ENCODE results near the gene ROBO2.

The ROBO2 gene

DNA sequence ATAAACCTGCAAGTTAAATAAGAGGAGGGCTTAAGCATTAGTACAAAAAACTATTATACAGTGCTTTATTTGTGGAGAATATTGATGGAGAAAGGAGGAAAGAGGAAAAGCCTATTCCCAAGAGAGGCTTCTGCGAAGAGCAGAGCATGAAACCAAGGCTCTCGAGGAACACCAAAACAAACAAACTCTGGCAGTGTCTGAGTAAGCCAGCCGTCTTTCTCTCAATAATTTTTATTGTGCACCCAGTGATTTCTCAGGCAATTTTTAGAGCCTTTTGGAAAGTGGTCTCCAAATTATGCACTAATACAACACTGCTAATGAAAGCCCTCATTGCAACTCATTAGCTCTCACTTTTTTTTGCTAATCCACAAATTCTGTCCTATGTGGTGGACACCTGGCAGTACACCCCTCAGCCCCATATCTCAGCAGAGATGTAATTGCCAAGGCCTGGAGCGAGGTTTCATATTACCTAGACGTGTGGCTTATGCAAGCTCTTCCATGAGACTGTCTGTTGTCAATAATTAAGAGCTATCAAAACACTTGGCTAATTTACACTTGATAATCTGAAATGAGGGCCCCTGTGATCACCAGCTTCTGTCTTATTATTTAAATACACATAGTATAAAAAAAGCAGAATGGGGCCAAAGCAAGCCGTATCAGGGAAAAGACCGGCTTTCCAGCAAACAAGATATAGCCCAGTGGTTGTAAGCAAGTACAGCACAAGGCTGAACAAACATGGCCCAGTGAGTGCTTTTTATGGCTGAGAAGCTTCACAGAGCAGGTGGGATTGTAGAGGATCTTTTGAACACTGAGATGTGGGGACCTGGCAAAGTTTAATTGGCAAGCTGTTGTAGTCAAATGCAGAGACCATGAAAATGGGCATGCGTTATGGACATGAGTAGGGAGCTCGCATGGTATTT lies 216.9 kb downstream of the ROBO2 start:
- DNase-seq (ENCODE audit: low spot score) = no peak

DNA sequence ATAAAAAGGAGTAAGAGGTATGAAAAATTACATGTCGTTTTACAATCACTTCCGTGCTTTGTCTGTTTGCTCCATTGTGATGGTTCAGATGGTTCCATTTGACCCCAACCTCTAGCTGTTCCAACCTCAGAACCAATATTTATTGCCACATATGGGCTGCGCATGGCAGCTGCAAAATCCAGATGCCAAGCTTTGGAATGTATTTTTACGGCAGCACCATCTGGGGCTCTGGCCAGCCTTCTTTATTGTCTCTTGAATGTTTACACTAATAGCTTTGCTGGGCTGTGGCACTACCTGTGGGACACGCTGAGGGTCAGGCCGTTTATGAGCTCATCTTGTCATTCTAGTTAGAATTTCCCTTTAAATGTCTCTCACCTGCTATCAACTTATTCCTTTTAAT lies 219.8 kb downstream of the ROBO2 start:
- no peak for DNase-seq (ENCODE audit: low spot score)

DNA sequence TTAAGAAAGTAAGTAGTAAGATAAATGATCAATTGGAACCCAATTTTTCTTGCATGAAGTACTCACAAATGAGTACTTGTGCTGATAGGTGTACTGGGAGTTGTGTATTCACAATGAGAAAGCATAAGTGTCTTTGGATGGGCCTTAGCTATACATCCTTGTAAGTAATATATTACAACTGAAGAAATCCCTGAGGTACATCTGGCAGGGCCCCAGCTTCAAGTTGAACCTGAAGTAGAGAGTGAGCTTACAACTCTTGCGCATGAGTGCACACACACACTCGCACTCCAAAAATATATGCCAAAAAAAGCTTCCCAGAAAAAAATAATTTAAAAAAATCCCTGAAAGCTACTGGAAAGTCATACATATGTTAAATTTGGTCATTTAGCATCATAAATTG lies 222.5 kb downstream of the ROBO2 start:
- no peak for DNase-seq (ENCODE audit: low spot score)

DNA sequence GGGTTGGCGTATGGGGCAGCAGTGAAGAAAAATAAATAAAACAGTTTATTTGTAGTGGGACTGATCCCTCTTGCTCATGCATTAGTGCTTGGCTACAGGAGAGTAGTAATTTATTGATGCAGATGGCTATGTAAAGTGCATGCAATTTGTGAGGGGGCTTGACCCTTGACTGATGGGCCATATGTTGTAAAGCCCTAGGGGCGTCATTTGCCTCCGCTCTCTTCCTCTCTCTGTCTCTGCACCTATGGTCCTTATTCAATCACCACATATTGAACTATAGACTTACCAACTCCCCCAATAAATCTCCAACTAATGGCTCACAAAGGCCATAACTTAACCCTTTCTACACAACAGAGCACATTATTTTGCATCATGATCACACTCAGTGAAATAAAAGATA lies 227.7 kb downstream of the ROBO2 start:
- no peak for DNase-seq (ENCODE audit: low spot score)

DNA sequence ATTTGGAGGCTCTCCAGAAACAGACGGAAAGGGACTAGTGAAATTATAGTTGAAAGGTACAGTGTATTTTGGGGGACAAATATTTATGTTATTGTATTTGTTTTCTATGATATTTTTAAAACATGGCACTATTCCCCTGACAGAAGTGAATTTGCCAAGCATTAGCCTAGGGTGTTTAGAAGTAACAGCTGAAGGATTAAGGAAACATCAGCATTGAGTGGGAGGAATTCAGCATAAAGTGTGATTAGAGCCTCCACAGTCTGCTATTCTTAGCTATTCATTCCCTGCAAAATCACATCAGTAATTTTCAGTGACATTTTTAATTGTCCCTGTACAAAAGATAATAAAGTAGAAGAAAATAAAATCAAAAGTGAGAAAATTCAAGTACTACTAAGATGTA lies 231.4 kb downstream of the ROBO2 start:
- DNase-seq (ENCODE audit: low spot score) = no peak

DNA sequence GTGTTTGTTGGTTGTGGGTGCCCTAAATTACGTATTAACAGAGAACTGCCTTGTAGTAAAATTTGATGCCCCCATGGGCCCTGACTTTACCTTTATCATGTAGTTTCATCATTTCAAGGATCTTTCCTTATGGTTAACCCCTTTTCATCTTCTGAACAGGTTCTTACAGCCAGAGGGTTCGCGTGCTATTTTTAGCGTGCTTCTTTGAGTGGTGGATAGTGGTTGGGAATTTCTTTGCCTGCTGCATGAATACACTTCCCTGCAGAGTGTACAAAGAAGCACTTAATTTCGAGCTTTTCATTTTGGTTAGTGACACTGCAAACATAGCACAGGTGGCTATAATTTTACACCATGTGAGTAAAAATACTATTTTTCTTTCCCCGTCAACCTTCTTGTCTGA lies 231.8 kb downstream of the ROBO2 start:
- DNase-seq (ENCODE audit: low spot score) = no peak

DNA sequence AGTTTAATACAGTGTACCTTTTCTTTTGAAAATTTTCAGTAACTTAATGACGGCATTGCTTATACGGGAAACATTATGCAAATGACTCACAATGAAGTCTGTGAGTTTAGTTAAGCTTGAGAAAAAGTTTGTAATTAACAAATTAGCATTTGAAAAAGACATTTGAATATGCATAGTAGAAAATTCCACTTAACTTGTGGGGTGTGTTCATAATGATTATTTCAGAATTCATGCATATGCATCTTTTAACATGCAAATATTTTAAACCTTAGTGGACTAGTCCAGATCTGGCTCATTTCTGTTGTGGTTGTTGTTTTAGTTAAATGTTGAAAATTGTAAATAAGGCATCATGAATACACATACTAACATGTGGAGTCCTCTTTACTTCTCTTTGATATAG lies 239.4 kb downstream of the ROBO2 start:
- DNase-seq (ENCODE audit: low spot score) = no peak

DNA sequence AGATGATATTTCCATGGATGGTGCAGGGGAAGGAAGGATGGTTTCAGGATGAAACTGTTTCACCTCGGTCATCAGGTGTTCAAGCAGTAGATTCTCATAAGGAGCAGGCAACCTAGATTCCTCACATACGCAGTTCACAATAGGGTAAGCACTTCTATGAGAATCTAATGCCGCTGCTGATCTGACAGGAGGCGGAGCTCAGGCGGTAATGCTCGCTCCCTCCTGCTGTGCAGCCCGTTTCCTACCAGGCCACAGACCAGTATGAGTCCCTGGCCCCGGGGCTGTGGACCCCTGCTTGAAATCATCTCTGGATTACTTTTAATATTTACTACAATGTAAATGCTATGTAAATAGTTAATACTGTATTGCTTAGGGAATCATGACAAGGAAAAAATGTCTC lies 241.8 kb downstream of the ROBO2 start:
- DNase-seq (ENCODE audit: low spot score) = no peak

DNA sequence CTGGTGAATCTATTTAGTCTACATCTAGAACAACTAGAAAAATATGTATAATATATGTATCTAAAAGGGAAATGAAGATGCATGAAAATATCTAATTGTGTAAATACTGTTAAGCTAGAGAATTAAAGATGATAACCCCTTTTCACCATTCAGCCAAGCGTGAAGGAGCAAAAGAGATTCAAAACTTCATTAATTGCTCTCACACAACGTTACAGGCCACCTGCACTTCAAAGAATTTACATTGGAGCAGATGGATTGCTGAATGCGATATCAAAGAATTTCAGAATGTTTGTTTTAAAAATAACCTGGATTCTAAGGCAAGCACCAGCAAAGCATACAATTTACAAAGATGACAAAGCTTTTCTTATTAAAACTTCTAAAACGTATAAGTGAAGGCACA lies 243.2 kb downstream of the ROBO2 start:
- no peak for DNase-seq (ENCODE audit: low spot score)

DNA sequence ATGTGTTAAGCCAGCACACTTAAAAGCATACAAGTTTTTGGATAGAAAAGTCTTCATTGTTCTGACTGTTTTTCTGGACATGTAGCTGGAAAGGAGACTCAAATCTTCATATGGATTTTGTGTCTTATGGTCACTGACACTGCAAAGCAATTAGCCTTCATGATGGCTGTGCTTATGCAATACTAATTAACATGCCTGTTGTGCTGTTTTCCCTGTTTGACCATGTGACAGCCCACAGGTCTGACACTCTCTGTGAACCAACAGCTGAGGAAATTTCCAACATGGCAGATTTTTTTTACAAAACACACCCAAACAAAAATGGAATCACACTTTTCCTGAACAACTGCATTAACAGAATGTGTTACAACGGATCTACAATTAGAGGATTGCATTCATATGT lies 248.4 kb downstream of the ROBO2 start:
- no peak for DNase-seq (ENCODE audit: low spot score)

DNA sequence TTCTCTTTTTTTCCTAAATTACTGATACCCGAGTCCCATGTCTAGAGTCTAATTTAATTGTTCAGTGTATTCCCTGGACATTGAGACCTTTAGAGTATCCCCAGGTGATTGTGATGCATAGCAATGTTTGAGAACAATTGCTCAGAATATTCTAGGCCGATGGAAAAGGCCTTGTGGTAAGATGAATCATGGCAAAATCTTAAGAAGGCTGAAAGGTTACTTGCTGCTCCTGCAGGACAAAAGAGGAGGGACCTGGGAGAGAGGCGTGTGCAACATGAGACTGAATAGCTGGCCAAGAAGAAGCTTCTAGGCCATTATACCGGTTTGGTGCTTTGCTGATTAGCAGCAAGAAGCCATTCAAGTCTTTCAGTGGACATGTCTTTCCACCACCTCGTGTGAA lies 256.6 kb downstream of the ROBO2 start:
- DNase-seq (ENCODE audit: low spot score) = no peak

DNA sequence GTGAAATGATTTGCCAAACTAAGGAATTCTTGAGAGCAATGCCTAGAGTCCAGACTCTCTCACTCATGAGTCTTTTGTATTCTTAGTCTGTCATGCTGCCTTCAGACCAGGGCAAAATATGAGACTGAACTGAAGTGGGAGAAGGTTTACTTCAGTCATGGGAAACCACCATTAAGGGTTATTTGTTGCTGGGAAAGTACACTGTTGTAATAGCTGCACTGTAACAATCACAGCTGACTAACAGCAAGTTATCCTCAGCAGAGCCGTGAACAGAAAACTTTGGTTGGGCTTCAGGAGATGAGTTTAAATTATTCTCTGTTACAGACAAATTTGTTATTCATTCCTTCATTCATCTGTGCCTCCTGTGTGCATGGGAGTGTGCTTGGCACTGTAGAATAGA lies 258.5 kb downstream of the ROBO2 start:
- no peak for DNase-seq (ENCODE audit: low spot score)

DNA sequence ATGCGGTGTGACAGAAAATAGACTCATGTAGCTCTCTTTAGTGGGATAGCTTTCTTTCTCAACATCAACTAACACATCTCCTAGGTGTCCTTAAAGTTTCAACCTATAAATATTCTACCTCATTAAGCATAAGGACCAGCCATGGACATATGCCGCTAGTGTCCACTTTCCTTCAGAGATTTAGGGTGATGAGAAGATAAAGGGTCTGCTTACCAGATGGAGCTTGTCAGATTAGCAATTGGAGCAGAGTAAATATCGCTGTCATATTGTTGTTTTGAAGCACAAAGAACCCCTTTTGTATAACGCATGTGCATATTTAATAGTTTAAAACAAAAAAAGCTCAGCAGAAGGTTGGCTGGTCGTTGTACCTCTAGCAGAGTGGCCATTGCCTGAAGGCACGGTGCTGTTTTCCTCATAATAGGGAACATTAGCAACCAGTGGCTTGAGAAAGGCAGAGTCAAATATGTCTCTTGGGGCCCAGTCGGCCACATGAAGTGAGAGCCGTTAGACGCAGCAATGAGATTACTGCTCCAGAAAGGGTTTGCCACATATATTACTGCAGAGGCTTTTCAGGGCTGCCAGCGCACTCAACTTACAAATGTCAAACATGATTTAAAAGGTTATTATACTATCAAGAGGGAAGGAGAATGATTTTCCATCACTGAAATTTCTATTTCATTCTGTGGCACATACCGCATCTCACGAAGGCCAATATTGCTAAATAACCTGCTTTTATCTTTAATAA lies 264.2 kb downstream of the ROBO2 start:
- no peak for DNase-seq (ENCODE audit: low spot score)

DNA sequence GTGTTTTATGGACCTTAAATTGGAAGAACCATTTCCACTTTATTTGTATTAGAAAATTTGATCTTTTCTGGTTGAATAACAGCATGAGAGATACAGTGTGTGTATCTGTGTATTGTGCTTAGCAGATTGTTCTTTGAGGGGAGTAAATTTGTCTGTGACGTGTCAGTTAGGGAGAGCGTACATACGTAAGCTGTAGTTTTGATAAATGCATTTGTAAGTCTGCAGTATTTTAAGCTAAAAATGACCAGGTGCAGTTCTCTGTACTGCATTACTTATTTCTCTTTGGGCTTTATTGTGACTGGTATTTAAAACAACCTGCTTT lies 264.8 kb downstream of the ROBO2 start:
- no peak for DNase-seq (ENCODE audit: low spot score)

DNA sequence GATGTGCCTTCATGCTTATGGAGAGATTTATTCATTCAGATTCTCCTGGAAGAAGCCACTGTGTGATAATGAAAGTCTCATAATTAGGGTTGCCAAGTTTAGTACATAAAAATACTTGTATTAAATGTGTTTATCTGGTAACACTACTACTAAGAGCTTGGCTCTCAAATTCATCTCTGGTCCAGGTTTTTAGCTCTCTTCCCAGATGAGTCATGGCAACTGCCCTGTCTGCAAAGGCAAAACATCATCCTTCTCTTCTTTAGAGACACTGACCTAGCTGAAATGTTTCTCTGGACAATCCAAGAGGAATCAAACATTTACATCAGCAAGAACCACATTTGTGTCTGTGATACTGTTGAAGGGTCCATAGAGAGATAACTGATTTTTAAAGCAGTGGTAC lies 269.6 kb downstream of the ROBO2 start:
- DNase-seq (ENCODE audit: low spot score) = no peak

DNA sequence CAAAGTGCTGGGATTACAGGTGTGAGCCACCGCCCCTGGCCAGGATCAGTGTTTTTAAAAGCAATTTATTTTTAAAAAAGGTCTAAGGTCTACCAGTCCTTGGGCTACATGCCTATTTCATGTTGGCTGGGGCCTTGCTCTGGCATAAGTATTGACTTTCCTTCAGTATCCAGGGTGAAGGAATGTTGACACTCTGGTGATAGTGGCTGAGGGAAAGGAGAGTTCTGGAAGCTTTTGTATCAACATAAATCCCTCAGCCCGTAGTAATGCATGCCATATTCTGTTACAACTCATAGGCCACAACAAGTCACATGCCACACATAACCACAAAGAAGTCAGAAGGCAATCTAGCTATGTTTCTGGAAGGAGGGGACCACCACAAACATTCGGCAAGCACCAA lies 273.9 kb downstream of the ROBO2 start:
- DNase-seq (ENCODE audit: low spot score) = no peak

DNA sequence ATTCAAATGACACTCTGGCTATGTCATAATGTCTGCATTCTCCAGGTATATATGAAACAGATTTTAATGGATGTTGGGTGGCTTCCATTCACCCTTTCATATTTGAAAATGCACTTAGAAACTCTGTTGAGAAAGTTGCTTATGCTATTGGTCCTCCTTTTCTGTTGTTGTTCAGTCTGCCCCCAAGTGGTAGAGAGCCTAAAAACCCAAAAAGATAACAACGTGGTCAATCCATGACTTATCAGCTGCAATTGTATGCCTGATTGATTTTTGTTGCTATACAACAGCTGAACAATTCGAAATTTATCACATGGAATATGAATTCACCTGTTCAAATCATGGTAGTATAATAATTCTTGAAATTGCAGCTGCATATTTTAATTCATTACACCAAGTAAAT lies 279.8 kb downstream of the ROBO2 start:
- no peak for DNase-seq (ENCODE audit: low spot score)

DNA sequence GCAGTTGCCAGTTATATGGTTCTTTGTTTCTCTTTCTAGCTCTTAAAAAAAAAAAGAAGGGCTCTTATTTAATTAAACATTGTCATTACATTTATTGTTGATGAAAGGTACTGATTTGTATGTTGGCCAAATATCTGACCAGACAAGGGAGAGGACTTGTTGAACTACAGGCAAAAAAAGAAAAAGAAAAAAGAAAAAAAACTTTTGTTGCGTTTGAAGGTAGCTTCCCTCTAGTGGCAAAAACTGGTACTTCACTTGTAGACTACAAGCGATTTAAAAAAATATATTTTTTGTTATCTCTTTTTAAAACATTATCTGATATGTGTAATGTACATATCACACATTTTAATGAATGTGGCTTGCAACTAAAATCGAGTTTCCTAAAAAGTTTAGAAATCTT lies 280.6 kb downstream of the ROBO2 start:
- DNase-seq (ENCODE audit: low spot score) = no peak

DNA sequence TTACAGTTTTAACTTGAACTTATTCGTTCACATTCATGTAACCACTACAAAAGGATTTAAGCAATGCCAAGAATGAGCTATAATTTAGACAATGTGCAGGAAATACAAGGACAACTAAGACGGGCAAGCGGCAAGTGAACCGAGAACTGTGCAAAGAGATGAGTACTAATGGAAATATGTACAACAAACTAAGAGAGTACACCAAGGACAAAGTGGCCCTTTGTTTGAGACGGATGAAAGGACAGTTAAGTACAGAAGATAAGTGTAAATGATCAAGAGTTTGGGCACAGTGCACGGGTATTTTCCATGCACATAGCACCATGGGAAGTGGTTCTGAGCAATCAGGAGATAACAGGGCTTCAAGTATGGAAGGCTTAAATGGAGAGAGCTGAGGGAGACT lies 281.7 kb downstream of the ROBO2 start:
- no peak for DNase-seq (ENCODE audit: low spot score)

DNA sequence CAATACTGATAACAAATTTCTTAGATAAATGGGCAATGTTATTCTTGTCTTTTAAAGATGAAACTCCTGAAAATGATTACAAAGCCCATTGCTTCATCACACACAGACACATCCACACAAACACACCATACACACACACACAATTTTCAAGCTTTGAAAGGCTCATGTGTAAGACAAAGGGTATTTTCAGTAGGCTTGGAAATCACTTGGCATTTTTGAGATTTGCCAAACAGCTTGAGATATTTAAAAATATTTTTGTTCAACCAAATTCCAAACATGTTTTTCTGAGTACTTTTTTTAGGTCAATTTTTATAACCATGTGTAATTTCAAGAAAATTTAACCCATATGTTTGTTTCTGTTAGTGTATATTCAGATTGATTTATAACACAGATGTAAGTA lies 283.7 kb downstream of the ROBO2 start:
- no peak for DNase-seq (ENCODE audit: low spot score)

DNA sequence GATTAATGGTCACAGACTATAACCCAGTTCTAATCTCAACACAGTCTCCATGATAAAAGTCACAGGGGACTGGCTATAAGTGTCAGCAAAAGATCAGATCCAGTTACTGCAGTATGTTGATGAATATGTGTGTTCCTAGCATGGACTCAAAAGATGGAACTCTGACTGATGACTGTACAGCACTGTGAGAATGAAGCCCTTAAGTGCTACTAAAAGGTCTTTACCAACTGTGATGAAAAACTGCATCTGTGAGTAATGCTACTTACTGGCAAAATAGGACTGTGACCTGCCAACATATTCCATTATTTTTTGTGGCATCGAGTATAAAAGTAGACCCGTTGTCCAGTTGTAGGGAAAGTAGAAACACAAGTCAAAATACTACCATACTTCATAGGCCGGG lies 284.2 kb downstream of the ROBO2 start:
- no peak for DNase-seq (ENCODE audit: low spot score)

DNA sequence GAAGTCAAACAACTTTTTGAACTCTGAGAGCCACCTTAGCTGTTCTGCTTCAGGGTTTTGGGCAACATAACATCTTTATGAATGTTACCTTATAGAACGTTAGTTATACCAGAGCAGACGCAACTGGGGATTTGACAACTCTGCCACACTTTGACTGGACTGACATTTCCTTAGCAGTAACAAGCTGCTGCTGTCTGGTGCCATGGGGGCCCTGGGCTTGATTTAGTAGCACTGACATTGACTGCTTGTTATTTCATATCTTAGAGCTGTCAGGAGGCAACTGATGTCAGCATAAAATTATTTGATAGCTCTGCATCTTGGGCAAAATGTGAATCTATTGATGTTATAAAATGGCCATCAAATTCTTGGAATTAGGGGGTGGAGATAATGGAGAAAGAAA lies 285.4 kb downstream of the ROBO2 start:
- DNase-seq (ENCODE audit: low spot score) = no peak

DNA sequence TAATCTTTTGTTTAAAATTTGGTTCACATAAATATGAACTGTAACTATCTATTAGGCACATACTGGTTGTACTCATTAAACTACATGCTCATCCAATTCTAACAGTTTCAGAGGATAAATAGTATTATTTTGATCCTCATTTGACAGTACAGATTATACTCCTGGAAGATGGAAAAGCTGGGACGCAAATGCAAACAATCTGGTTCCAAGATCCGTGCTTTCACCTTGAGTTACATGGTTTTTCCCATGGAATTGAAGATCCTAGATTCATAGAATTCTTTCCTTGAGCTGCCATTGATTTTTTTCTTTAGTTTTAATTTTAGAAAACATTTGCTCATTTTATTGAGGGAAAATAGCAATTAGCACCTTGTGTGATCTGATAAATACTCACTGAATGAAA lies 285.8 kb downstream of the ROBO2 start:
- DNase-seq (ENCODE audit: low spot score) = no peak

DNA sequence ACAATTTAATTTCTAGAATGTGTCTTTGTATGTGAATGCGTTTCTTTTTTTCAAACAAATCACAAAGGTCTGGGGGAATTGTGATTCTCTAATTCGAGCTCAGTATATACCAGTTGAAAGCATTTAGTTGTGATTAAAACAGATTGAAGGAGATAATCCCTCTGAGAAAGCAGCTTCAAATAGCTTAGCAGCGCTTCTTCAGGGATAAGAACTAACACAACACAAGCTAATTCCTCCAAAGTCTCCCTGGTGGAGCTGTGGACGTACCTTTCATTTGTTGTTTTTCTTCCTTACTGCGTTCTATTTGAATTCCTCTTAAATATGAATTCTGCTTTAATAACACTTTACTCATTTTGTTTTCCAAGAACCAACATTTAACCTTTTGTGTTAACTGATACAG lies 286.7 kb downstream of the ROBO2 start:
- DNase-seq (ENCODE audit: low spot score) = no peak

Measured in left forelimb (tissue), 1 donor.